Limb (tissue), 2 donors: Measurements from ENCODE around the gene LDB3.
"Not testable (repeated sequence)": the region's sequence is repeated elsewhere in the genome, so short reads cannot be mapped to it uniquely, and the experiment has no call there.

Experiments used
- DNase-seq, 2 donors: peaks; one replicate each; pipeline ENCODE4 v3.0.0-alpha.2; 2016; ENCODE audit errors: extremely low spot score in 2 of 2

LDB3 gene

GRCh38 chr10:86730227-86730626 is 61.9 kb downstream of the LDB3 start:
- DNase-seq = no peak

- no peak for DNase-seq
Measured at GRCh38 chr10:86732771-86733170, 64.5 kb downstream of the LDB3 start.

- DNase-seq = peak in 1 of 2 donors; percentile 71
Measured at GRCh38 chr10:86733260-86733671, 65.0 kb downstream of the LDB3 start.

GRCh38 chr10:86734207-86734988 is 66.1 kb downstream of the LDB3 start:
- no peak for DNase-seq

- DNase-seq = not testable (repeated sequence)
Measured at GRCh38 chr10:86735278-86735677, 67.0 kb downstream of the LDB3 start.

GRCh38 chr10:86742230-86742629 is 73.9 kb downstream of the LDB3 start:
- no peak for DNase-seq

GRCh38 chr10:86744067-86744725 is 75.9 kb downstream of the LDB3 start:
- DNase-seq = no peak

GRCh38 chr10:86747796-86748581 is 79.7 kb downstream of the LDB3 start:
- peak in 1 of 2 donors; percentile 49 for DNase-seq

GRCh38 chr10:86749854-86750253 is 81.5 kb downstream of the LDB3 start:
- no peak for DNase-seq

- DNase-seq = no peak
Measured at GRCh38 chr10:86751477-86751876, 83.2 kb downstream of the LDB3 start.

- no peak for DNase-seq
Measured at GRCh38 chr10:86752311-86752710, 84.0 kb downstream of the LDB3 start.

GRCh38 chr10:86753051-86753450 is 84.7 kb downstream of the LDB3 start:
- no peak for DNase-seq

GRCh38 chr10:86753638-86754434 is 85.5 kb downstream of the LDB3 start:
- DNase-seq = no peak

- no peak for DNase-seq
Measured at GRCh38 chr10:86755454-86755739, 87.1 kb downstream of the LDB3 start.

GRCh38 chr10:86755740-86756510 is 87.6 kb downstream of the LDB3 start:
- peak; percentile 94 to 99 for DNase-seq

- DNase-seq = peak in 1 of 2 donors; percentile 11
Measured at GRCh38 chr10:86756511-86757112, 88.3 kb downstream of the LDB3 start, which contains the start of gene BMPR1A. Gene BMPR1A (plus strand): TSS chr10:86756619. CDS start chr10:86876019, 119,400 bp downstream.

GRCh38 chr10:86757113-86757972 is 89.0 kb downstream of the LDB3 start:
- DNase-seq = peak; percentile 73 to 79

- peak in 1 of 2 donors; percentile 27 for DNase-seq
Measured at GRCh38 chr10:86758189-86759072, 90.1 kb downstream of the LDB3 start.
